HepG2 (cell line): ENCODE data around the gene NOL4L.

Experiments used
- AGO1 ChIP-seq: fragments of 200-400 bp; formaldehyde crosslinking; IDR thresholded peaks from 2 replicates; pipeline ENCODE4 v1.6.1; 2017; ENCODE audit warnings: mild to moderate bottlenecking, low read depth, low read length, moderate library complexity; ENCODE audit not compliant: poor library complexity, severe bottlenecking
- BHLHE40 ChIP-seq: IDR thresholded peaks from 2 replicates; pipeline ENCODE4 v1.6.1; 2011; ENCODE audit warnings: low read length, improper control_type of control experiment
- CREB1 ChIP-seq, 2 experiments: fragments of 450-650 bp in 1 of 2; IDR thresholded peaks; 2 replicates each; pipeline ENCODE4 v1.6.1; 2016 to 2017; ENCODE audit warnings: control low read depth in 1 of 2, mild to moderate bottlenecking in 1 of 2, missing compliant biosample characterization in 1 of 2, missing genetic modification characterization in 1 of 2
- EP300 ChIP-seq, 3 experiments: sonication (generic) in 1 of 3; formaldehyde crosslinking in 1 of 3; IDR thresholded peaks; 2 replicates each; pipeline versions ENCODE4 v1.5.1 to v1.6.1; 2011 to 2020; ENCODE audit warnings: low read depth in 2 of 3, low read length in 2 of 3, borderline replicate concordance in 1 of 3, improper control_type of control experiment in 1 of 3, mild to moderate bottlenecking in 1 of 3, missing genetic modification reagents in 1 of 3, moderate library complexity in 1 of 3
- HNRNPH1 ChIP-seq: fragments of 200-400 bp; formaldehyde crosslinking; optimal IDR thresholded peaks from 2 replicates; pipeline ENCODE3; 2017; ENCODE audit warnings: mild to moderate bottlenecking, low read depth, low read length
- HOXA3 ChIP-seq: sonication (generic); formaldehyde crosslinking; IDR thresholded peaks from 2 replicates; pipeline ENCODE4 v1.5.0; 2020; ENCODE audit warnings: missing genetic modification reagents
- POLR2AphosphoS5 ChIP-seq: IDR thresholded peaks from 2 replicates; pipeline ENCODE4 v1.6.1; 2012; ENCODE audit warnings: low read depth, low read length
- TRIM24 ChIP-seq: sonication (generic); formaldehyde crosslinking; IDR thresholded peaks from 2 replicates; pipeline ENCODE4 v1.8.0; 2022; ENCODE audit warnings: mild to moderate bottlenecking, missing genetic modification reagents
- U2AF1 ChIP-seq: fragments of 200-400 bp; formaldehyde crosslinking; optimal IDR thresholded peaks from 2 replicates; pipeline ENCODE3; 2017; ENCODE audit warnings: mild to moderate bottlenecking, low read depth, low read length
- XBP1 ChIP-seq: sonication (generic); formaldehyde crosslinking; IDR thresholded peaks from 2 replicates; pipeline ENCODE4 v1.5.0; 2020; ENCODE audit warnings: missing genetic modification reagents
- TF ChIP-seq, protein P1 (sequence below): sonication (generic); formaldehyde crosslinking; IDR thresholded peaks from 2 replicates; pipeline ENCODE4 v1.5.0; 2020; ENCODE audit warnings: mild to moderate bottlenecking, missing genetic modification reagents, moderate library complexity

DNA sequence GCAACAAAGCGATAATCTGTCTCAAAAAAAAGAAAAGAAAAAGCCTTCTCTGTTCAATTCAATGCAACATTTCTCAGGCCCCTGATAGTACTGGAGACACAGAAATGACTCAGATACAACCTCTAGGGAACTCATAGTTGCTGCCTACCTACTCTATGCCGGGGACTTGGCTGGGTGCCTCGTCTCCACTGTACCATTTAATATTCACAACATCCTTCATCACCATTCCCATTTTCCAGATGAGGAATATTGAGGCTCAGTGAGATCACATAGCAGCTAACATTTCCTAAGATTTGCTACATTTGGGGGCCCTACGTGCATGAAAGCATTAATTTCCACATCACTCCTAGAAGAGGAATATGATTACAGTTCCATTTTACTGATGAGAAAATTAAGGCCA, 7.5 kb downstream of the NOL4L start:
- TF ChIP-seq TRIM24 (CRISPR knock-in tag), result no peak
- TF ChIP-seq, protein P1, sequence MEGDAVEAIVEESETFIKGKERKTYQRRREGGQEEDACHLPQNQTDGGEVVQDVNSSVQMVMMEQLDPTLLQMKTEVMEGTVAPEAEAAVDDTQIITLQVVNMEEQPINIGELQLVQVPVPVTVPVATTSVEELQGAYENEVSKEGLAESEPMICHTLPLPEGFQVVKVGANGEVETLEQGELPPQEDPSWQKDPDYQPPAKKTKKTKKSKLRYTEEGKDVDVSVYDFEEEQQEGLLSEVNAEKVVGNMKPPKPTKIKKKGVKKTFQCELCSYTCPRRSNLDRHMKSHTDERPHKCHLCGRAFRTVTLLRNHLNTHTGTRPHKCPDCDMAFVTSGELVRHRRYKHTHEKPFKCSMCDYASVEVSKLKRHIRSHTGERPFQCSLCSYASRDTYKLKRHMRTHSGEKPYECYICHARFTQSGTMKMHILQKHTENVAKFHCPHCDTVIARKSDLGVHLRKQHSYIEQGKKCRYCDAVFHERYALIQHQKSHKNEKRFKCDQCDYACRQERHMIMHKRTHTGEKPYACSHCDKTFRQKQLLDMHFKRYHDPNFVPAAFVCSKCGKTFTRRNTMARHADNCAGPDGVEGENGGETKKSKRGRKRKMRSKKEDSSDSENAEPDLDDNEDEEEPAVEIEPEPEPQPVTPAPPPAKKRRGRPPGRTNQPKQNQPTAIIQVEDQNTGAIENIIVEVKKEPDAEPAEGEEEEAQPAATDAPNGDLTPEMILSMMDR, result no peak
- no peak for TF ChIP-seq POLR2AphosphoS5
- no peak for TF ChIP-seq HNRNPH1
- no peak for TF ChIP-seq EP300 (IDR thresholded peaks at IDR 0.05; ENCODE audit: low read depth in 2 of 2, low read length in 2 of 2)
- no peak for TF ChIP-seq EP300 (CRISPR knock-in tag; IDR thresholded peaks at IDR 0.05; ENCODE audit: borderline replicate concordance)
- TF ChIP-seq AGO1, result no peak
- no peak for TF ChIP-seq BHLHE40
- TF ChIP-seq CREB1 (IDR thresholded peaks at IDR 0.05), result no peak
- TF ChIP-seq CREB1 (CRISPR knock-in tag; IDR thresholded peaks at IDR 0.05), result no peak
- no peak for TF ChIP-seq HOXA3 (CRISPR knock-in tag)
- no peak for TF ChIP-seq U2AF1
- no peak for TF ChIP-seq XBP1 (CRISPR knock-in tag)
